ENCODE results near the gene WNK2. TPM values are rescaled to one million over a fixed set of nuclear protein-coding genes. Genes with fewer than 3 reads are reported as not detected.

Gene WNK2
- total RNA-seq, 2 donors from 2014 or later: not detected

DNA sequence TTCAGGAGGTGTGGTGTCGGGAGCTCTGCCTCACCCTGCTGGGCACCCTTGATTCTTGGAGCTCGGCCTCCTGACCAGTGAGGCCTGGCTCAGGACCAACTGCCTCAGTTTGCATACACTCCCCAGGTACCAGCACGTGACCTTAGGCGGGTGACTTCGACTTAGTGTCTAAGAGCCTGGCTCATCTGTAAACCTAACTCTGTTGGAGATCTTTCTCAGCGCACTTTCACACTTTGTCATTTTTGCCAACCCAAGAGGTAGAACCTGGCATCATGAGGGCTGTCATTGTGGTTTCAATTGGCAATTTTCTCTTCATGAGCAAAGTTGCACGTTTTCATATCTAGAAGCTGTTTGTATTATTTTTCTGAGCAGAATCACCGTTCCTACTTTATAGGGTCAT is 13.4 kb upstream of the WNK2 start:
- Mint-ChIP-seq H3K27me3 (peaks cover 0 to 10% of the 10 kb centered on the region in 2 donors), H3K9me3 (no peaks in the 10 kb centered on the region), H3K27ac (no peak overlapping the region), H3K4me1 (ENCODE audit: low read depth in 2 of 2) (peaks cover 3 to 6% of the 10 kb centered on the region in 2 donors), H3K4me3 (no peak overlapping the region), H3K36me3 (no peaks in the 10 kb centered on the region)
- peak in 1 of 2 donors; percentile 53 for ATAC-seq
- no peak for DNase-seq (ENCODE audit: low spot score)

DNA sequence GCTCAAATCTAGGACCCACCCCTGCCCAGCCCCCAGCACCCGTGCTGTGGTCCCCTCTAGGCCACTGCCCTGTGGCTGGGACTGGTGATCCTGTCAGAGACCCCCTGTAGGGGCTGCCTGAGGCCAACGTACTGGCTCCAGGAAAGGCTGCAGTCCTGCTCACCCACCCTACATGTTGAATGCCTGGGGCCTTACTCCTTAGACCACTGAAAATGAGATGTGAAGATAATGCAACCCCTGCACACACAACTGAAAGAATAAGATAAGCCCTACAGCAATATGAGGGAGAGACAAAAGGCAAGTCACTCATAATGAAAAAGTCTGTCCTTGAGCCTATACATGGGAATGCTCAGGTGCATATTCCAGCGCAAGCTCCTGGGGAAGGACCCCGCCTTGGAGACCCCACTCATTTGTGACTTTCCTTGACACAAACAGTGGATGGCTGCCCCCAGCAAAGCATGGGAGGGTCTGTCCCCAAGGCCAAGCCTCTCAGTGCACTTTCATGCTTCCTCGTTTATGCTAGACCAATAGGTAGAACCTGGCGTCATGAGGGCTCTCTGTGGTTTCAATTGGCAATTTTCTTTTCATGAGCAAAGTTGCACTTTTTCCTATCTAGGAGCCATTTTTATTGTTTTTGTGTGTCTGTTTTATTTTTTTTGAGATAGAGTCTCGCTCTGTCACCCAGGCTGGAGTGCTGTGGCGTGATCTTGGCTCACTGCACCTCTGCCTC is 12.5 kb upstream of the WNK2 start:
- no peaks in the 10 kb centered on the region for H3K36me3 Mint-ChIP-seq
- no peak for ATAC-seq

DNA sequence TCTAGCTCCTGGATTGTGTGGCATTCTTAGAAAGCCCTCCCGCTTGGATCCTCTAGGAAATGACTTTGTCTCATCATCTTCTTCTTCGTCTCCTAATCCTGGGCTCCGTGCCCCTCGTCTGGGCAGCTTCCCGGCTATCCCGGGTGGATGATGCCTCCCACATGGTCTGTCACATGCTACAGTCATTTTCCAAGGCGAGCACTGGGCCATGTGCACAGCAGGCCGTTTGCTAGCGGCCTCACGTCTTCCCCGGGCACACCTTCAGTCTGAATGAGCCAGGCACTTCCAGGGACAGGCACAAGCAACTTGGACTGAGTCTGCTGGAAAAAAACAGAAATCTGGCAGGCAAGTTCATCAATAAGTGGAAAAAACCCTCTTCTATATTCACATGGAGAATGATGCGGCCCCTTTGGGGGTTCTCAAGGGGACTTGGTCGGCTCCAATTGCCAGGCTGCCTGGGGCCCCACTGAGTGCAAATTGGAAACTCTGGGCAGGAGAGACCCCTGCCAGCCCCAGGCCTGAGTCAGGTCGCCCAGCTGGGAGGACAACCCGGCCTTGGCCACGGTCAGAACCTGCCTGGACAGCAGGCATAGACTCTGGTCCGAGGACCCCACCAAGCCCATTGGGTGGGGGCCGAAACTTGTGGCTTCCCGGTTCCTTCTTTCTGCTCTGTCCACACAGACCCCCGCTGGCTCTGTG is 11.1 kb upstream of the WNK2 start:
- DNase-seq (ENCODE audit: low spot score): no peak
- H3K9me3 Mint-ChIP-seq: no peaks in the 10 kb centered on the region
- peaks cover 0 to 10% of the 10 kb centered on the region in 2 donors for H3K27me3 Mint-ChIP-seq
- H3K36me3 Mint-ChIP-seq: no peaks in the 10 kb centered on the region
- no peak overlapping the region for H3K4me3 Mint-ChIP-seq
- H3K4me1 Mint-ChIP-seq (ENCODE audit: low read depth in 2 of 2): peaks cover 3 to 6% of the 10 kb centered on the region in 2 donors
- H3K27ac Mint-ChIP-seq: no peak overlapping the region
- ATAC-seq: no peak

More for the DNA sequence above, 12.5 kb upstream of the WNK2 start:
- H3K4me1 Mint-ChIP-seq (ENCODE audit: low read depth in 2 of 2): peaks cover 3 to 6% of the 10 kb centered on the region in 2 donors
- no peak overlapping the region for H3K27ac Mint-ChIP-seq
- H3K4me3 Mint-ChIP-seq: no peak overlapping the region
- peaks cover 0 to 10% of the 10 kb centered on the region in 2 donors for H3K27me3 Mint-ChIP-seq
- H3K9me3 Mint-ChIP-seq: no peaks in the 10 kb centered on the region
- DNase-seq (ENCODE audit: low spot score): no peak

DNA sequence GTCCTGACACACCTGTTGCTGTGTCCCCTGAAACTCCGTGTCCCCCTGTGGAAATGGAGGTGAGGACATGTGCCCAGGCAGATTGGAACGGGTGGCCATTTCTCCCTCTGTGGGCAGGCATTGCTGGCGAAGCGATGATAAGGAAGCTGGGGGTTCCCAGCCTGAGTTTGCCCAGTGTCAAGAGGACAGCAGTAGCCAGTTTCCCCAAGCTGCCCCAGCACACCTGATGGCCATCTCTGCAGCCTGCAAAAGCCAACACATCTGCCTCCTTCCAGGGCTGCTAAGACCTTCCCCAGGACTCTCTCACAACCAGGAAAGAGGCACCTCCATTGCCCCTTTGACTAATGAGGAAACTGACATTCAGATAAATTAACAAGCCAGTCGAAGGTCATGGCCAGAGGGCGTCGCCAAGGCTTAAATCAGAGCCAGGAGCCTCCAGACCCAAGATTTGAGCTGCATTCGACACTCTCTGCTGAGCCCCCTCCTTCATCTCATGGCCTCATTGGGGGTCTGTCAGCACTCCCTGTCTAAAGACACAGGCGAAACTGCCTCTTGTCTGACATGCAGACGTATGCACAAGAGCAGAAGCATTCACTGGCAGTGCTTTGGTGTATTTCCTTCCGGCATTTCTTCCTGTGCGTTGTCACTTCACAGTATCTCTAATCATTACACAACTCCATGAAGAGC is 10.4 kb upstream of the WNK2 start:
- DNase-seq (ENCODE audit: low spot score) (no peak), ATAC-seq (peak in 1 of 2 donors; percentile 21)
- Mint-ChIP-seq H3K4me3 (no peak overlapping the region), H3K4me1 (ENCODE audit: low read depth in 2 of 2) (peaks cover 3 to 6% of the 10 kb centered on the region in 2 donors), H3K9me3 (no peaks in the 10 kb centered on the region), H3K27ac (no peak overlapping the region), H3K36me3 (no peaks in the 10 kb centered on the region), H3K27me3 (peaks cover 0 to 9% of the 10 kb centered on the region in 2 donors)

DNA sequence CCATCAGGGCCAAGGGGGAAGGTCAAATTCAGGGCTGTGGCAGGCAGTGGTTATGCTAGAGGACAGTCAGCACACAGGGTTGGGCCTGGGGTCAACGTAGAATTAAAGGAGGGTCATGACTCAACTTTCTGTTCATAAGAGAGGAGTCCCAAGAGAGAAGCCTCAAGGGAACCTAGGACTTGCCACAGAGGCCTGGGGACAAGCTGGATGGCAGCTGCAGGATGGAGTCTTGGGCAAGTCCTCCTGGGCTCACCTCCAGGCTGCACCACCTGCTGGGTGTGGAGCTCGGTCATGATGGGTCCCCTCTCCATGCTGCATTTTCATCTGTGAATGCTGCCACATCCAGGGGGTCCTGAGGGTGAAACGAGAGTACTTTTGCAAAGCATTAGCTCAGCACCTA is 9.0 kb upstream of the WNK2 start:
- Mint-ChIP-seq H3K36me3 (no peaks in the 10 kb centered on the region), H3K4me3 (no peak overlapping the region), H3K9me3 (no peaks in the 10 kb centered on the region), H3K27ac (no peak overlapping the region), H3K4me1 (ENCODE audit: low read depth in 2 of 2) (peaks cover 3 to 6% of the 10 kb centered on the region in 2 donors), H3K27me3 (peaks cover 2 to 14% of the 10 kb centered on the region in 2 donors)
- DNase-seq (ENCODE audit: low spot score): no peak
- no peak for ATAC-seq

DNA sequence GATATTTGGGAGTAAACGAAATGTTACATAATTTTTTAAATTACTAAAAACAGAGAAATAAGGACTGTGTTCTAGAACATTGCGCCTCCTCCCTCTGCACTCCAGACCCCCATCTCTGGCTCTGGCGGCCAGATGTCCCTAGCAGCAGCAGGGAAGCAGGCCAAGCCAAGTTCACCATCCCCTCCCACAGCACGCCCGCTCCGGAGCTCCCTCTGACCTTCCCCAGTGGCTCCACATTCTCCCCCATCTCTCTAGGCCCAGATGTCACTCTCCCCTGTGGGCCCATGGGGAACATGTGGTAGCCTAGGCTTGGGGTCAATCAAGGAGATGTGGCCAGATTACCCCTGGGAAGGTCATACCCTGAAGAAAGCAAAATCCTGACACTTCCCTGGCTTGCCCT is 6.3 kb upstream of the WNK2 start:
- H3K4me3 Mint-ChIP-seq: no peak overlapping the region
- DNase-seq (ENCODE audit: low spot score) (no peak), ATAC-seq (no peak)
- H3K27ac Mint-ChIP-seq: no peak overlapping the region
- H3K36me3 Mint-ChIP-seq: no peaks in the 10 kb centered on the region
- H3K4me1 Mint-ChIP-seq (ENCODE audit: low read depth in 2 of 2): peaks cover 3 to 6% of the 10 kb centered on the region in 2 donors
- H3K9me3 Mint-ChIP-seq: no peaks in the 10 kb centered on the region
- H3K27me3 Mint-ChIP-seq: peaks cover 21 to 23% of the 10 kb centered on the region in 2 donors

DNA sequence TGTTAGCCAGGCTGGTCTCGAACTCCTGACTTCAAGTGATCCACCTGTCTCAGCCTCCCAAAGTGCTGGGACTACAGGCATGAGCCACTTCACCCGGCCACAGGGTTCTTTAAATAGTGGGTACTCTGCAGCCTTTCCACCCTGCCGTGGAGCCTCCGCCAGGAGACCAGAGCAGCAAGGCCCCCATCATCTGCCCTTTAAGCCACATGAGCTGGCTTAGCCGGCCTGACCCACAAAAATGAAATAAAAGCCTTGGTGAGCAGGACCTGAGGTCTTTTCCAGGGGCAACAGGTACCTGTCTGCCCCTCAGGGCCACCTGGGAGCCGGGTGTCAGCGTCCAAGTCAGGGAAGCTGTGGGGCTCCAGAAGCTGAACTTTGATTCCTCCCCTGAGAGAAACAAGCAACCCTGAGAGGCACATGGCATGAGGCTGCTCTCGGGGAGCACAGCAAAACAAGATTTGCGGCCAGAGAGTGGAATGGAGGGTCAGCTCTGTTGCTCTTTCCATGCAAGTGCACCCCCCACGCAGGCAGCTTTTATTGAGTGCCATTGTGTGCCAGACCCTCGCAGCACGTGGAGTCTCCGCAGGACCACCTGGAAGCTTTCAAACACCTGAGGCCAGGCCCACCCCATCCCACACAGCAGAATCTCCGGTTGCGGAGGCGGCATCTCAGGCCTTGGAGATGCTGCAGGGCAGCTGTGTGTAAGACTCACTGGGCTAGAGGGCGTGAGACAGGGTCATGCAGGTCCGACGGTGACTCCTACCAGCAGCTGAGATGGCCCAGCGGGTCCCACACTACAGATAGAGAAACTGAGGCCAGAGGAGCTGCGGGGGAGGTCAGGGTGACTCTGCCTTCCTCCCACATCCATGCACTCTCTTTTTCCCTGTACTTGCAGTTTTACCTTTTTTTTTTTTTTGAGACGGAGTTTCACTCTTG is 4.8 kb upstream of the WNK2 start:
- Mint-ChIP-seq H3K4me3 (no peak overlapping the region), H3K27me3 (peaks cover 27 to 29% of the 10 kb centered on the region in 2 donors), H3K36me3 (no peaks in the 10 kb centered on the region), H3K9me3 (no peaks in the 10 kb centered on the region), H3K4me1 (ENCODE audit: low read depth in 2 of 2) (no peaks in the 10 kb centered on the region), H3K27ac (no peak overlapping the region)
- ATAC-seq: no peak
- no peak for DNase-seq (ENCODE audit: low spot score)

DNA sequence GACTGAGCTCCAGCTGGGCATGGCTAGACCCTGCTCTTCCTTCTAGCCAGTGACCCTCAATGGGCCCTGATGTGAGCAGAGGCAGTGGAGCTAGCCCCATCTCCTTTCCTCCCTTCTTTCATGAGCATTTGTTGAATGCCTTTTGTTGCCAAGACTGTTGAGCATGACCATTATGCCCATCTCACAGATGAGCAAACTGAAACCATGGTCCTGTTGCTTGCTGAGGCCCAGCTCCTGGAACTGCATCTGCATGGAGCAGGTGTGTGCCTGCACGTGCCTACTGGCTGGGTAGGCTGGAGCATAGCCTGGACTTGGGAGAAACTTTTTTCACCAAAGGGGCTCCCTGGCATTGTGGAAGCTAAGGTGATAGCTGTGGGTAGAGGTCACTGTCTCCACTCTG is 3.0 kb upstream of the WNK2 start:
- ATAC-seq (no peak), DNase-seq (ENCODE audit: low spot score) (no peak)
- Mint-ChIP-seq H3K4me3 (no peak overlapping the region), H3K27ac (no peak overlapping the region), H3K9me3 (no peaks in the 10 kb centered on the region), H3K36me3 (no peaks in the 10 kb centered on the region), H3K27me3 (peaks cover 29 to 32% of the 10 kb centered on the region in 2 donors), H3K4me1 (ENCODE audit: low read depth in 2 of 2) (no peaks in the 10 kb centered on the region)

DNA sequence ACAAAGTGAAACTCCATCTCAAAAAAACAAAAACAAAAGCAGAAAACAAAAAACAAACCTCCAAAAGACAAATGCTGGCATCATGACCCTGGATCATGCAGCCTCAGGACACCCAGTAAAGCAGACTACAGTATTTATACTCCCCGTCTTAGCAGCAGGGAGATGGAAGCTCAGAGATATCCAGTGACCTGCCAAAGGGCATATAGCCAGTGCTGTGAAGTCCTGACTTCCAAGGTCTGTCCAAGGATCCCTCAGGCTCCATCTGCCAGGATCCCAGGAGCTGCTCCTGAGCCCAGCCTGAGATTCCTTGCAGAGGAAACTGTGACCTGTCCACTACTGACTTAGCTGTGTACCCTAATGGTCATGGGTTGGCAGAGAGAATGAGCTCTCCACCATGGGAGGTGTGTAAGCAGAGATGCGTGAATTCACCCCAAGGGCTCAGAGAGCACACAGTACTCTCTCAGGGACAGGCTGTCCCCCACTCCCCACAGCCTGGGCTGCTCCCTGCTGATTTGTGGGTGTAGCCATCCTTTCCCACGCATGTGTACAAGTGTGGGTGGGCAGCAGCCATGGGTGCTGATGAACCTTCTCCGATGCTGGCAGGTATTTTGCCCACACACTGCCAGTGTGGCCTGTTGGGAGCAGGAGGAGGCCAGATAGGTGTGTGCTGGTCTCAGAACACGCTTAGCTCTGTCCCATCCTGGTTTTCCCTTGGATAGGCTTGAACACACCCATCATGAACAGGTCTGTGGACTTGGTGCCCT is 2.1 kb upstream of the WNK2 start:
- DNase-seq (ENCODE audit: low spot score) (no peak), ATAC-seq (no peak)
- Mint-ChIP-seq H3K9me3 (no peaks in the 10 kb centered on the region), H3K27me3 (peaks cover 29 to 36% of the 10 kb centered on the region in 2 donors), H3K36me3 (no peaks in the 10 kb centered on the region), H3K4me3 (no peak overlapping the region), H3K27ac (no peak overlapping the region), H3K4me1 (ENCODE audit: low read depth in 2 of 2) (no peaks in the 10 kb centered on the region)

DNA sequence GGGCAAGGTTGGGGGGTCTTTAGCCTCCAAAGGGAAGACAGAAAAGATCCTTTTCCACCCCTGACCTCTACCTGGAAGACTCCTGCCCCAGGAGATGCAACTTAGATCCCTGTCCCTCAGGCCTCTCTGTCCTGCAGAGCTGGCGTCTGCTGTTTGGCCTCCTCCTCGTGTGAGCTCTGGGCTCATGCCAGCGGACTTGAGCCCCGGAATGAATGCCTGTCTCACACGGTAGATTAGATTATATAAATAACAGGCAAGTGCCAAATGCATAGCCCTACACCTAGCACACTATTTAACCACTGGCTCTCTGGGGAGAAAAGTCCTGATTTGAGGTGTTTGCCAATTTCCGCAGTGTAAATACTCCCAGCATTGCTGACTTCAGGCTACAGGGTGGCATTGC is 1.4 kb upstream of the WNK2 start:
- no peaks in the 10 kb centered on the region for H3K9me3 Mint-ChIP-seq
- peaks cover 34 to 40% of the 10 kb centered on the region in 2 donors for H3K27me3 Mint-ChIP-seq
- no peak overlapping the region for H3K27ac Mint-ChIP-seq
- H3K36me3 Mint-ChIP-seq: no peaks in the 10 kb centered on the region
- no peak for DNase-seq (ENCODE audit: low spot score)
- ATAC-seq: no peak
- peak overlapping the region; percentile 63 for H3K4me3 Mint-ChIP-seq
- H3K4me1 Mint-ChIP-seq (ENCODE audit: low read depth in 2 of 2): no peaks in the 10 kb centered on the region

DNA sequence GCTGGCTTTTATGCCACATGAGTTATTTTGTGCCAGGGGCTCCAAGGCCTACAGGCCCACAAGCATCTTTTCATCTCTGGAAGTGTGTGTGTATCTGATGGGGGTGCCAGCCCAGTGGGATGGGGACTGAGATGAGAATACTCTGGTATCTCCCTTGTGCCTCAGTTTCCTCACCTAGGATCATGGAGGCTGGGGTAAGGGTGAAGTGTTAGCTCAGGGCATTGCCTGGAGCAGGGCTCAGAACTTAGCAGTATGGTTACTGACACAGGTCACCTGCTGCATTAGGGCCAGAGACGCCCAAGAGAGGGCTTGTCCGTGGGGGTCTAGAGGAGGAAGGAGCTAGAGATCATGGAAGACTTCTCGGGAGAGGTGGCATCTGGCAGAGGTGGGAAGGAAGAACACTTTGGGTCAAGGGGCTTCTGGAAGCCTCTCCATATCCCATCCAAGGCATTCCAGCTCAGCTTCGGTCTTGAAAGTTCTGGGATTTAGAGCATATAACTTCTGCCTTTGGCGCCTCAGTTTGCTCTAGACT is 742 bp upstream of the WNK2 start:
- no peak overlapping the region for H3K27ac Mint-ChIP-seq
- no peak for ATAC-seq
- H3K4me3 Mint-ChIP-seq: peak overlapping the region; percentile 63
- H3K4me1 Mint-ChIP-seq (ENCODE audit: low read depth in 2 of 2): no peaks in the 10 kb centered on the region
- no peak for DNase-seq (ENCODE audit: low spot score)
- H3K27me3 Mint-ChIP-seq: peaks cover 36 to 42% of the 10 kb centered on the region in 2 donors
- H3K36me3 Mint-ChIP-seq: no peaks in the 10 kb centered on the region
- no peaks in the 10 kb centered on the region for H3K9me3 Mint-ChIP-seq

DNA sequence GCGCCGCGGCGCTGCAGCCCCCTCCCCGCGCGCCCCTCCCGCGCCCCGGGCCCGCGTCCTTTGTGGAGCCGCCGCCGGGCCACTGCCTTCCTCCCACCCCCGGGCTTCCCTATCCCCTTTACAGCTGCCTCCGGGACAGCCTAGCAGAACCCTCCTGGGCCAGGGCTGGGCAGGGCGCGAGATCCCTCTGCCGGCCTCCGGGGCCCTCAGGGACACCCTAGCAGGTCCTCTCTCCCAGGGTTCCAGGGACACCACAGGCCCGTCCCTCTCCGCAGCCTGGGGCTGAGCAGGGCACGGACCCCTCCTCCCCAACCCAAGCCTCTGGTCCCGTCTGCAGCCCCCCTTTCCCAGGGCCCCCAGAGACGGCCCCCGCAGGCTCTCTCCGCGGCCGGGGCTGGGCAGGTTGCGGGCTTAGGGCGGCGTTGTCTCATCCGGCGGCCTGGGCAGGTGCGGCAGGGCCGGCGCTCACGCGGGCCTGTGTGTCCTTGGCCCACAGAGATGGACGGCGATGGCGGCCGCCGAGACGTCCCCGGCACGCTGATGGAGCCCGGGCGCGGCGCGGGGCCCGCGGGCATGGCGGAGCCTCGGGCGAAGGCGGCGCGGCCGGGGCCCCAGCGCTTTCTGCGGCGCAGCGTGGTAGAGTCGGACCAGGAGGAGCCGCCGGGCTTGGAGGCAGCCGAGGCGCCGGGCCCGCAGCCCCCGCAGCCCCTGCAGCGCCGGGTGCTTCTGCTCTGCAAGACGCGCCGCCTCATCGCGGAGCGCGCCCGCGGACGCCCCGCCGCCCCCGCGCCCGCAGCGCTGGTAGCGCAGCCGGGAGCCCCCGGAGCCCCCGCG is 710 bp downstream of the WNK2 start:
- Mint-ChIP-seq H3K27me3 (peaks cover 48 to 49% of the 10 kb centered on the region in 2 donors), H3K9me3 (no peaks in the 10 kb centered on the region)
- DNase-seq (ENCODE audit: low spot score): no peak

More for the DNA sequence above, 710 bp downstream of the WNK2 start:
- ATAC-seq: peak; percentile 3 to 35
- no peaks in the 10 kb centered on the region for H3K4me1 Mint-ChIP-seq (ENCODE audit: low read depth in 2 of 2)
- no peak overlapping the region for H3K27ac Mint-ChIP-seq
- H3K36me3 Mint-ChIP-seq: no peaks in the 10 kb centered on the region
- H3K4me3 Mint-ChIP-seq: no peak overlapping the region
